VCaP (cell line): ENCODE measurements around the gene COL5A1.

Experiments used
- H3K27ac ChIP-seq: fragments of 450-650 bp; 2 replicates; pipeline ENCODE4 v1.5.1; 2017
- CTCF ChIP-seq: fragments of 450-650 bp; conservative IDR thresholded peaks from 2 replicates; pipeline ENCODE4 v1.5.1; 2017; ENCODE audit warnings: mild to moderate bottlenecking, moderate library complexity

COL5A1 gene

GRCh38 chr9:134685784-134686183 lies 44.2 kb downstream of the COL5A1 start:
- H3K27ac ChIP-seq = no peak overlapping the region
- no peak for TF ChIP-seq CTCF

GRCh38 chr9:134686896-134687295 lies 45.3 kb downstream of the COL5A1 start:
- no peak for TF ChIP-seq CTCF
- H3K27ac ChIP-seq = no peak overlapping the region

GRCh38 chr9:134687556-134687955 lies 46.0 kb downstream of the COL5A1 start:
- H3K27ac ChIP-seq = no peak overlapping the region
- no peak for TF ChIP-seq CTCF

GRCh38 chr9:134688231-134688630 lies 46.6 kb downstream of the COL5A1 start:
- TF ChIP-seq CTCF = no peak

GRCh38 chr9:134688661-134689320 lies 47.2 kb downstream of the COL5A1 start:
- TF ChIP-seq CTCF = no peak
- no peak overlapping the region for H3K27ac ChIP-seq

More at GRCh38 chr9:134688231-134688630, 46.6 kb downstream of the COL5A1 start:
- H3K27ac ChIP-seq = no peak overlapping the region

- TF ChIP-seq CTCF = peak; percentile 91
Measured at GRCh38 chr9:134689321-134690181, 47.9 kb downstream of the COL5A1 start.

GRCh38 chr9:134690301-134690751 lies 48.7 kb downstream of the COL5A1 start:
- TF ChIP-seq CTCF = no peak
- H3K27ac ChIP-seq = no peak overlapping the region

More at GRCh38 chr9:134689321-134690181, 47.9 kb downstream of the COL5A1 start:
- no peak overlapping the region for H3K27ac ChIP-seq
